SK-N-SH treated with all-trans-retinoic acid at 6 μM for 48 hours (cell line): ENCODE results near the gene STK32B.

Experiments used
- ATAC-seq: fragments of 200-7000 bp; cut with Tn5 transposase; 3 replicates; pipeline ENCODE4 v1.9.1; 2020; ENCODE audit warnings: mild to moderate bottlenecking, moderate library complexity
- ARNTL ChIP-seq: fragments of 450-650 bp; formaldehyde crosslinking; IDR thresholded peaks from 2 replicates; pipeline ENCODE4 v1.5.0; 2020; ENCODE audit warnings: low read depth, mild to moderate bottlenecking, moderate library complexity, borderline replicate concordance
- BACH2 ChIP-seq: fragments of 250-450 bp; sonication (Bioruptor Pico); IDR thresholded peaks from 2 replicates; pipeline ENCODE4 v1.9.0; 2021; ENCODE audit warnings: mild to moderate bottlenecking, borderline replicate concordance
- CREB5 ChIP-seq: fragments of 250-450 bp; sonication (Bioruptor Pico); IDR thresholded peaks from 2 replicates; pipeline ENCODE4 v1.5.1; 2020; ENCODE audit warnings: low read depth, mild to moderate bottlenecking, moderate library complexity
- CSDC2 ChIP-seq: fragments of 250-450 bp; sonication (Bioruptor Pico); IDR thresholded peaks from 2 replicates; pipeline ENCODE4 v1.5.0; 2020; ENCODE audit warnings: mild to moderate bottlenecking, moderate library complexity
- CSRNP3 ChIP-seq: fragments of 250-450 bp; sonication (Bioruptor Pico); IDR thresholded peaks from 2 replicates; pipeline ENCODE4 v1.5.1; 2021; ENCODE audit warnings: mild to moderate bottlenecking, moderate library complexity
- ESRRG ChIP-seq: fragments of 250-450 bp; sonication (Bioruptor Pico); IDR thresholded peaks from 2 replicates; pipeline ENCODE4 v1.6.1; 2021; ENCODE audit warnings: mild to moderate bottlenecking
- GLIS3 ChIP-seq: fragments of 250-450 bp; sonication (Bioruptor Pico); IDR thresholded peaks from 2 replicates; pipeline ENCODE4 v1.5.0; 2020; ENCODE audit warnings: mild to moderate bottlenecking, moderate library complexity
- ISL1 ChIP-seq: fragments of 250-450 bp; sonication (Bioruptor Pico); IDR thresholded peaks from 2 replicates; pipeline ENCODE4 v2.1.2; 2022; ENCODE audit warnings: mild to moderate bottlenecking, moderate library complexity
- OSR1 ChIP-seq: fragments of 250-450 bp; sonication (Bioruptor Pico); IDR thresholded peaks from 2 replicates; pipeline ENCODE4 v1.8.0; 2022; ENCODE audit warnings: moderate library complexity, mild to moderate bottlenecking, inconsistent platforms
- PATZ1 ChIP-seq: fragments of 250-450 bp; sonication (Bioruptor Pico); IDR thresholded peaks from 2 replicates; pipeline ENCODE4 v1.8.0; 2020; ENCODE audit warnings: mild to moderate bottlenecking, moderate library complexity, borderline replicate concordance
- POU6F1 ChIP-seq: fragments of 250-450 bp; sonication (Bioruptor Pico); IDR thresholded peaks from 2 replicates; pipeline ENCODE4 v1.8.0; 2021; ENCODE audit warnings: low read depth, mild to moderate bottlenecking, moderate library complexity, borderline replicate concordance
- PPARA ChIP-seq: fragments of 250-450 bp; sonication (Bioruptor Pico); IDR thresholded peaks from 2 replicates; pipeline ENCODE4 v1.5.0; 2020; ENCODE audit warnings: mild to moderate bottlenecking, borderline replicate concordance
- RARB ChIP-seq: fragments of 250-450 bp; sonication (Bioruptor Pico); IDR thresholded peaks from 2 replicates; pipeline ENCODE4 v1.8.0; 2021; ENCODE audit warnings: mild to moderate bottlenecking, moderate library complexity
- SNAI2 ChIP-seq: fragments of 250-450 bp; sonication (Bioruptor Pico); IDR thresholded peaks from 2 replicates; pipeline ENCODE4 v1.5.0; 2020; ENCODE audit warnings: mild to moderate bottlenecking, moderate library complexity
- TCF4 ChIP-seq: fragments of 250-450 bp; sonication (Bioruptor Pico); IDR thresholded peaks from 2 replicates; pipeline ENCODE4 v1.8.0; 2021; ENCODE audit warnings: mild to moderate bottlenecking, moderate library complexity, borderline replicate concordance
- TOX ChIP-seq: fragments of 250-450 bp; sonication (Bioruptor Pico); IDR thresholded peaks from 2 replicates; pipeline ENCODE4 v1.8.0; 2021; ENCODE audit warnings: mild to moderate bottlenecking, moderate library complexity, borderline replicate concordance
- ZC3H10 ChIP-seq: fragments of 250-450 bp; sonication (Bioruptor Pico); IDR thresholded peaks from 2 replicates; pipeline ENCODE4 v1.5.1; 2021; ENCODE audit warnings: mild to moderate bottlenecking, moderate library complexity
- ZFP3 ChIP-seq: fragments of 250-450 bp; sonication (Bioruptor Pico); IDR thresholded peaks from 2 replicates; pipeline ENCODE4 v1.5.0; 2020; ENCODE audit warnings: mild to moderate bottlenecking, moderate library complexity
- ZFP30 ChIP-seq: fragments of 450-650 bp; formaldehyde crosslinking; IDR thresholded peaks from 2 replicates; pipeline ENCODE4 v1.5.0; 2022; ENCODE audit warnings: mild to moderate bottlenecking, moderate library complexity
- ZNF565 ChIP-seq: fragments of 450-650 bp; formaldehyde crosslinking; conservative IDR thresholded peaks from 2 replicates; pipeline ENCODE4 v1.5.0; 2020; ENCODE audit warnings: low read depth, mild to moderate bottlenecking, moderate library complexity
- ZNF70 ChIP-seq: fragments of 450-650 bp; formaldehyde crosslinking; IDR thresholded peaks from 2 replicates; pipeline ENCODE4 v1.5.0; 2020; ENCODE audit warnings: mild to moderate bottlenecking, moderate library complexity
- ZNF8 ChIP-seq: fragments of 450-650 bp; formaldehyde crosslinking; IDR thresholded peaks from 2 replicates; pipeline ENCODE4 v1.5.0; 2020; ENCODE audit warnings: mild to moderate bottlenecking, moderate library complexity

Gene STK32B

GRCh38 chr4:5018603-5019002, 32.7 kb upstream of the STK32B start (continued):
- TF ChIP-seq SNAI2 (CRISPR knock-in tag) (no peak), TCF4 (CRISPR knock-in tag) (no peak), PPARA (CRISPR knock-in tag) (no peak)

- ATAC-seq = peak; percentile 85
- TF ChIP-seq TOX (no peak), ZNF565 (CRISPR knock-in tag) (no peak), GLIS3 (CRISPR knock-in tag) (no peak), CSRNP3 (CRISPR knock-in tag) (no peak), ESRRG (CRISPR knock-in tag) (no peak), ZNF70 (CRISPR knock-in tag) (no peak), POU6F1 (no peak), ISL1 (CRISPR knock-in tag) (no peak), ZNF8 (CRISPR knock-in tag) (no peak), RARB (CRISPR knock-in tag) (no peak), CREB5 (CRISPR knock-in tag) (no peak), ARNTL (CRISPR knock-in tag) (no peak)
Observed at GRCh38 chr4:5019274-5019673, 32.0 kb upstream of the STK32B start, which contains the start of gene CYTL1. Gene CYTL1 (minus strand): TSS chr4:5019458. CDS start chr4:5019445, 13 bp downstream.

GRCh38 chr4:5019796-5020195, 31.5 kb upstream of the STK32B start:
- ATAC-seq = peak; percentile 12
- TF ChIP-seq ISL1 (CRISPR knock-in tag) = no peak
- TF ChIP-seq CREB5 (CRISPR knock-in tag) = no peak
- no peak for TF ChIP-seq ZNF8 (CRISPR knock-in tag)
- TF ChIP-seq GLIS3 (CRISPR knock-in tag) = no peak
- no peak for TF ChIP-seq TOX
- TF ChIP-seq OSR1 = no peak
- no peak for TF ChIP-seq ZFP3 (CRISPR knock-in tag)
- no peak for TF ChIP-seq ARNTL (CRISPR knock-in tag)
- TF ChIP-seq PATZ1 (CRISPR knock-in tag) = no peak
- no peak for TF ChIP-seq SNAI2 (CRISPR knock-in tag)
- TF ChIP-seq TCF4 (CRISPR knock-in tag) = no peak
- no peak for TF ChIP-seq CSDC2
- TF ChIP-seq PPARA (CRISPR knock-in tag) = no peak
- TF ChIP-seq, all 23 proteins: peak for 0

GRCh38 chr4:5020341-5020740, 30.9 kb upstream of the STK32B start:
- no peak for TF ChIP-seq RARB (CRISPR knock-in tag)
- TF ChIP-seq ZFP30 (CRISPR knock-in tag) = no peak
- no peak for TF ChIP-seq ZFP3 (CRISPR knock-in tag)
- TF ChIP-seq BACH2 (CRISPR knock-in tag) = no peak
- TF ChIP-seq POU6F1 = no peak
- TF ChIP-seq CSDC2 = no peak
- no peak for TF ChIP-seq TOX
- TF ChIP-seq ZNF8 (CRISPR knock-in tag) = no peak
- no peak for TF ChIP-seq ZC3H10 (CRISPR knock-in tag)
- no peak for TF ChIP-seq GLIS3 (CRISPR knock-in tag)
- TF ChIP-seq CREB5 (CRISPR knock-in tag) = no peak
- no peak for TF ChIP-seq SNAI2 (CRISPR knock-in tag)
- no peak for TF ChIP-seq OSR1
- no peak for TF ChIP-seq ISL1 (CRISPR knock-in tag)
- TF ChIP-seq TCF4 (CRISPR knock-in tag) = no peak
- no peak for TF ChIP-seq CSRNP3 (CRISPR knock-in tag)
- ATAC-seq = no peak
